ENCODE results near the gene PLCE1.

The PLCE1 gene

DNA sequence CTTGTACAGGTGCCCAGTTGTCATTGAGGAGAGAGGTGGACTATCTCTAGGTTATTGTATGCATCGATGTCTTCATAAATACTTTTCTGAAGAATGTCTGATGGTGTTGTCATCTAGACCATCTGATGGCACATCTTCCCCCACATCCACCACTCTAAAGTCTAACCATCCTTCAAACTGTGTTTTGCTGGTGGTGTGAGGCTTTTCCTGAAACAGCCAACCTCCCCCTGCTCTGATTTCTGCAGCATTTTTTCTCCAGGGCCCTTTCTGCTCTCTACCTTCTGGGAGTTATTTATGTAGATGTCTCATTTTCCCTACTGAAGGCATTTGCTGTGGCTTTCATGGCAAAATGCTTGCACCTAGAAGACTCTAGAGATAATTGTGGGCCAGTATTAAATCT, 1.5 kb downstream of the PLCE1 start:
- no peak for DNase-seq

DNA sequence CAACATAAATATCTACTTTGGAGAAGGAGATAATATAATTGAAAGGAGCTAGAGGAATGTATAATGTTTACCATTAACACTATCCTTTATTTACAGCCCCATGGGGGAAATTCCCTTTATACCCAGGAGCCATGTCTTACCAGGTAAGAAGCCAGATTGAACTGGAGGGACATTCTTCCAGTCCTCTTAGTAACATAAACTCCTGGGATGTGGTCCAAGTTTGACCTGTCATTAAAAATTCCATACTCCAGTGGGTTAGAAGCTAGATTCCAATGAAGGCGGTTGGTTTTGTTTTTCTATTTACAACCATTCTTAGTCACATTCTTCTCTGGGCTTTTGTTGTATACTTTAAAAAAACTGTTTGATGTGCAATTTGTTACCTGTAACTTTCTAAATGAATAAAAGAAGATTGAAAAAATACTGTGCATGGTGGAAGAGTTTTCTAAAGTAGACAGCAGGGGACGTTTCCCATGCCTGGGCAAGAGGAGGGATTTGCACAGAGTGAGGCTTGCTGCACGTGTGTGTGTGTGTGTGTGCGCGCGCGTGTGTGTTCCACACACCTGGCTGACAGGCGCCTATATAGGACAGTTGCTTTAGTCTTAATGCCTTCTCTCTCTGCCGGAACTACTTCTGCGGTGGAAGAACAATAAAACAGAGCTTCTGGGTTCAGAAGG, 2.0 kb downstream of the PLCE1 start:
- no peak for DNase-seq

DNA sequence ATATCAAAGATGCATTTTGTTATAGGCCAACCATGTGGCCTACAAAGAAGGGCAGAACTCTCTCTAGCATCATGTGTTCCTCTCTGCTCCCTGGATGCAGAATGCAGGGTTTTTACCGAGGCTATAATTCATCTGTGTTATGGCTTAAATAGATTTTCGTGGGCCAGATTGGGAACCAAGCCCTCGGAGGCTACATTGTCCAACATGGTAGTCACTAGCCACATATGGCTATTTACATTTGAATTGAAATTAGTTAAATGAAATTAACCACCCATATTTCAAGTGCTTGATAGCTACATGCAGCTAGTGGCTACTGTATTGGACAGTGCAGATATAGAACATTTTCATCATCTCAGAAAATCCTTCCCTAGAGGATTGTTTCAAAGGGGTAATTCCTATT, 2.8 kb downstream of the PLCE1 start:
- no peak for DNase-seq

DNA sequence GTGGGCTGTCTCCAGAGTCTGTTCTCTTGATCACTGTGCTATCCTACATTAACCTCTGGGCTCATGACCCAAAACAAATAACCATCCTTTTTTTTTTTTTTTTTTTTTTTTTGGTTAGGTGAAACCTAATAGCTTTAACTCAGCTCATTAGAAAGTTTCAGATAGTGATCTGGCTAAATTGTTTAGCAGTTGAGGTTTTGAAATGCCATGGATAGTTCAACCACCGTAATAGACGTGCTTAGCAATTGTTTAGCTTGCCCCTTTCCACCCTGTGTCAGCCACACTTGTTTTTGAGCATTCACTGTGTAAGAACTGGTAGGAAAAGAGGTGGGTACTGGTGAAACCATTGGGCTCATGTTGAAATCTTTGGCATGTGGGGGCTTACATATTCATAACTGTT, 3.8 kb downstream of the PLCE1 start:
- DNase-seq, result no peak

DNA sequence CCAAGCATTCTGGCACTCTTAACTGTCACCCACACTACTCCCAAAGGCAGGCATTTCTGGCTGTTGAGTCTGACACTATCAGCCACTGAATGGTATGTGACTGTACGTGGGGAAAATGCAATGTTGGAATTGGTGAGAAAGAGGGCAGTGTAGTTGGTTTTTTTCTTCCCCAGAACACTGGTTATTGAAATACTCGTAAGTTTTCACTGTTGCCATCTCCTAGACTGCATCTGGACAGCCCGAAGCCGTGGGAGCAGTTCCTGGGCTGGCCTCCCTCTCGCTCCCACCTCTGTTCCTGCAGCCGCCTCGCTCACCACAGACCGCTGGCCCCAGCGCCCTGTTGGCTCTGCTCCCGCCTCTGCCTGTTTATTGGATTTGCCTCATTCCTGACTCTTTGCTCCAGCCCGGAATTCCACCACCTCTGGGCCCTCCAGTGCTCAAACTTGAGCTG, 5.7 kb downstream of the PLCE1 start:
- no peak for DNase-seq

DNA sequence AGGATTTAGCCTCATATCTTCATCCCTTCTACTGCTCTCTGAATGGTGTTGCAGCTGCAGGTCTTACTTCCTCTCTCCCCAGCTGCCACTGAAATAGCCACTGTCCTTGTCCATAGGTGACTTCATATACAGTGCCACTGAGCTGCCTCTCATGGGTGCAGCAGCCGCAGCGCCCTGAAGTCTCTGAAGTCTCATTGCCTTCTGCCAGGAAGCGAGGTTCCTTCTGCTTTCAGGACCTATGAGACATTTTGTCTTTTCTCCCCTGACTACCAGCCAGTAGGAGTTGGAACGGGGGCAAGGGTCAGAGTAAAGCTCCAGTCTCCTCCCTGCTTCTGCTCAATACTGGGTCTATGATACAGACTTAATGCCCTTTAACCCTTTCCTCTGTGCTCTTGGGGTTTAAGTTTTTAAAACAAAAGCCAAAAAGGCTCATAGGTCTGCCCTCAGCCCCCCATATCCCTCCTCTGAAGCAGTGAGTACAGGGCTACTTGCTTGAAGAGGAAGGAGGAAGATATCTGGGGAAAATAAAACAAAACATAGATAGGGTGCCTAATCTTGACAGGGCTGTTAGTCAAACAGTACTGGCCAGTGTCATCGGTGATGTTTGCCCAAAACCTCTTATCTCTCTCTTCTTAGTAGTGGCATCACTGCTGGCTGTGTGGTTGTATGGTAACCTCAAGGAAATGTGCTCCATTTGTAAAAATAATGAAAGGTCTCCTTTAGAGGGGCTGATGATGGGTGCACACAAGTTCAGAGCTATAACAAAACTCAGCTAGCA, 7.1 kb downstream of the PLCE1 start:
- no peak for DNase-seq

DNA sequence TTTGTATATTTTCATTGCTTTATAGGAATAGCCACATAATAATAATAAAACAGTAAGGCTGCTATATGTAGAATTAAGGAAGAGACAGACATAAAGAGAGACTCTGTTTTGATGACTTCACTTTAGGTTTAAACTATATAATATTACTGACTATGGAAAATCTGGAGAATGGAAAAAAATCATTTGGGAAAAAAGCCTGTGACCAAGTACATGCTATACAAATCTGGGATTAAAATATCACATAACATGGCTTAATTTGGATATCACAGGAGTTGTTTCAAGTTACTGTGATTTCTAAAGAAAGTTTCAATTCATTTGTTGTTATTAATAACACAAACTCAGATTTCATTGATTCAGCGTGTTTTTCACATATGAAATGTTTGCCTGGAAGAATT, 7.7 kb downstream of the PLCE1 start:
- DNase-seq, result no peak

DNA sequence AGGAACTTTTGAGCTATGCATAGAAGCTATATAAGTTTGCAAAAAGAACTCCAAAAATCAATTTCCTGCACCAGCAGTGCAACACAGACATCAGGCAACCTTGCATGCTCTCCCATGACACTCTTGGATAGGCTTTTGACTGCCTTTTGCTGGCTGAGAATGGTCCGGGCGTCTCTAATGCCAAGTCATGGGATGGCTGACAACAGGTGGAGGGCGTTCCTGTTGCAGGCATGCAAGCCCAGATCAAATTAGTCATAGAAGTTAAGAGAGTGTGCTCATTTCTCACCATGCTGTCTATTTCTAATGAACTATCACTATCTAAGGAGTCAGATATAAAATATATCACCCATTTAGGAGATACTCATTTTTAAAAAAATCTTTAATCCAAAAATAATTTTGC, 8.4 kb downstream of the PLCE1 start:
- DNase-seq, result no peak

DNA sequence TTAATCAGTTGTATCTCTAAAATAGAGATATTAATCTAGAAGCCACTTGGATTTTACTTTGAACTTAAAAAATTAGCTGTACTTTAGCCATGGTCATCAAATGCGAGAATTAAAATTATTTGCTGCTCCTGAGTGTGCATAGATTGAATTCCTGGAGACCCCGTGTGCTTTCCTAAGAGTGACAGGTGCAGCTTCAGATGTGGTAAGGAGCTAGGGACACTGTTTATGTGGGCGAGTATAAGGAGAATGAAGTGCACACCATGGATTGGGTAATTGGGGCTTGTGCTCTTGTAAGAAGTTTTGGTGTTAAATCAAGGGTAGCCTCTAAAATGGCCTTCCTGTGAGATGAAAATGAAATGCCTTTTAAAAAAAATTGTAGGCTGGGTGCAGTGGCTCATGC, 9.8 kb downstream of the PLCE1 start:
- no peak for DNase-seq

DNA sequence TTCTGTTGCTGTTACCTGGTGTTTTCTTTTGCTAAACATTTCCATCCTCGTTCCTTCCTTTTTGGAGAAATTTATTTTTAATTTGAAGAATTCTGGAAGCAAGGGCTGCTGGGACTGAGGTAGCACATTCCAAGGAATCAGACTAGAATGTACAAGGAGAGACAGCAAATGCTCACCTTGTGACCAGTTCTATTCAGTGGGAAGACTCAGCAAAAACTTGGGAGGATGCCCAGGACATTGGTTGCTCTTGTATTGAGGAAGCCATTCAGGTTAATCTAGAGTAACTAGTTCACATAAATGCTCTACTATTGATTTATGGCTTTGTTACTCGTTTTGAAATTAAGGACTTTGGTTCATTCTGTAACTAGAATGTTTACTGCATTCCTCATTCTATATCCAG, 11.3 kb downstream of the PLCE1 start:
- no peak for DNase-seq

DNA sequence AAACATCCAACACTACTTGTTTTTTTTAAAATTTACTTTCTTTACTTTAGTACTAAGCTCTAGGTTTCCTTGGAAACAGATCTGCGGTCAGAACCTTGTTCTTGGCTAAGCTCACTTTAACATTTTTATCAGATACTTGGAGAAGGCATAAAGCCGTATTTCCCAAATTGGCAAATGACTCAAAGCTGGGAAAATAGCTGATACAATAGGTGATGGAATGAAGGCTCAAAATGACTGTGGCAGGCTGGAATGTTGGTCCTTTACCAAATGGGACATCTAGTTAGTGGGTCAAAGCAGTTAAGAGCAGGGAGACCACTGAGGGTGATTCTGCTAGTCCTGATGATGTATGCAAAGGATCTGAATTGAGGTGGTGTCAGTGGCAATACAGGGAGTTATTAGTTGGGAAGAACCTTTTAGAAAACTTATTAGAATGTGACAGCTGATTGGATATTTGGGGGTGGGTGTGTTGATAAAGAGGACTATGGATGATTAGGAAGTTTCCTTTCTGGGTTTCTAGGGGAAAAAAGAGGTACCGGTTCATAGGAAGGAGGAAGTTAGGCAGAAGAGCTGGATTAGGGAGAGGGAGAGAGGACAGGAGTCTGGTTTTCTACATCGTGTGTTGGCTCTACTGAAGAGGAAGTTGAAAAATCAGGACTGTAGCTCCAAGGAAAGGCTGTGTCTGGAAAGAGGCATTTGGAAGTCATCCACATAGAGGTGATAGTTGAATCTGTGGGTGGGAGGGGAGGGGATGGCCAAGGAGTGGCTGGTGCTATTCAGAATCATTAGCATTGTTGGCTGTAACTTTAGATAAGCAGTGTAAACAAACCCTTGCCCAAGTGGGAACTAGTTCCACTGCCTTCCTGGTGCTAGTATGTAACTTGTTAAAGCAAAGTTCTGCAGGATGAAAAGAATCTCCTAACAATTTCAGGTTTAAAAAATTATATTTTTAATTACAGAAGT, 13.1 kb downstream of the PLCE1 start:
- DNase-seq, result no peak

DNA sequence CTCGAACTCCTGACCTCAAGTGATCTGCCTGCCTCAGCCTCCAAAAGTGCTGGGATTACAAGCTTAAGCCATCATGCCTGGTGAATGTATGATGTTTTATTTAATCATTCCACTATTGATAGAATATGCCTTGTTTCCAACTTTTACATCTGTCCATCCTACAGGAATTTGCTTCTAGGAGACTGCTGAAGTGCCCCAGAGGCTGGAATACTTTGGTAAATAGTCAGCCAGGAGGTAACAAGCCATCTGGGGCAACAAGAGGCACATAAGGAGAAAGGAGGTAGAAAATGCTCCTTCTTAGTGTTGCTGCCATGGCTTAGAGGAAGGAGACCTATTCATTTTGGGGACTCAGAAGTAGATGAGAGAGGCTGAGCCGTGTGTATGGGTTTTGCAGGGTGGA, 14.8 kb downstream of the PLCE1 start:
- no peak for DNase-seq

DNA sequence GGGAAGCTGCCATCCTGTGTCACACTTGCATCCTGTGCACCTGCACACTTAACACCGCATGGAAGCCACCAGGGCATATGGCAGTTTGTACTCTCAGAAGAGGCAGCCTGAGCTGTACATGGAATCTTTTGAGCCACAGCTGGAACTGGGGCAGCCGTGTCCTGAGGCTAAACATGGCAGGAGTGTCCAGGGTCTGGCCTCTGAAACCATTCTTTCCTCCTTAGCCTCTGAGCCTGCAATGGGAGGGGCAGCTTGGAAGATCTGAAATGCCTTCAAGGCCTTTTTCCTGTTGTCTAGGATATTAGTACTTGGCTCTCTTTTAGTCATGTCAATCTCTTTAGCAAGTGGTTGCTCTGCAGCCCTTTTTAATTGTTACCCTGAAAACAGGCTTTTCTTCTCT, 16.4 kb downstream of the PLCE1 start:
- no peak for DNase-seq

DNA sequence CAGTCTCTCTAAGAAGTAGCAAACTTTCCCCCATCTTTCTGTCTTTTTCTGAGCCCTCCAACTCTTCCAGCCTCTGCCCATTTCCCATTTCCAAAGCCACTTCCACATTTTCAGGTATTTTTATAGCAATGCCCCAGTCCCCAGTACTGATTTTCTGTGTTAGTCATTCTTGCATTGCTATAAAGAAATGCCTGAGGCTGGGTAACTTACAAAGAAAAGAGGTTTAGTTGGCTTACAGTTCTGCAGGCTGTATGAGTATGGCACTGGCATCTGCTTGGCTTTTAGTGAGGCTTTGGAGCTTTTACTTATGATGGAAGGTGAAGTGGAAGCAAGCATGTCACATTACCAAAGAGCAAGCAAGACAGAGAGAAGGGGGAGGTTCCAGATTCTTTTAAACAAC, 17.2 kb downstream of the PLCE1 start:
- no peak for DNase-seq

DNA sequence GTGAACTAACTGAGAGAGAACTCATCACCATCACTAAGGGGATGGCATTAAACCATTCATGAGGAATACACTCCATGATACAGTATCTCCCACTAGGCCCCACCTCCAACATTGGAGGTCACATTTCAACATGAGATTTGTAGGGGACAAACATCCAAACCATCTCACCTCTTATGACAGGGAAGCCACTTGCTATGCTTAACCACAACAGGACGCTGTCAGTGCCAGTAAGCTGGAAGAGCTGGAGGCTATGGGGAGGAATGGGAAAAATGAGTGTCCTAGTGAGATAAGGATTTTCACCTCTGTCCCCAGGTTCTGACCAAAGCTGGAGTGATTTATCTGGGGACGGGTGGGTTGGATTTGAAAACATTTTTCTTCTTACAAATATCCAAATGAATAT, 17.6 kb downstream of the PLCE1 start:
- DNase-seq, result no peak

DNA sequence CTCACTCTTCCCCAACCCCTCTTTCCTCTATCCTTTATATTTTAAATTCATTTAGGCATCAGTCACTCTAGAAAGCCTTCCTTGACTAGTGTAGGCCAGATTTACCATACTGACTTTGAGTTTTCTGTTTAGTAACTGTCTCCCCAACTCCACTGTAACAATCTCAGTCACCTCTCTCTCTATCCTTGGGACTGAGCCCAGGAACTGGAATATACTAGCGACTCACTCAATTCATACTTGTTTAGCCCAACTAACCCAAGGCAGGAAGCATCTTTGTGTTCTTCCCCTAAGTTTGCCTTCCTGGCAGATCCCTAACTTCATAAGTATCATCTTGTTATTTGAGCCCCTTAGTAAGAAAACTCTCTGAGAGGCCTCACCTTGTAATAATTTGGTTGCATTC, 19.1 kb downstream of the PLCE1 start:
- no peak for DNase-seq

DNA sequence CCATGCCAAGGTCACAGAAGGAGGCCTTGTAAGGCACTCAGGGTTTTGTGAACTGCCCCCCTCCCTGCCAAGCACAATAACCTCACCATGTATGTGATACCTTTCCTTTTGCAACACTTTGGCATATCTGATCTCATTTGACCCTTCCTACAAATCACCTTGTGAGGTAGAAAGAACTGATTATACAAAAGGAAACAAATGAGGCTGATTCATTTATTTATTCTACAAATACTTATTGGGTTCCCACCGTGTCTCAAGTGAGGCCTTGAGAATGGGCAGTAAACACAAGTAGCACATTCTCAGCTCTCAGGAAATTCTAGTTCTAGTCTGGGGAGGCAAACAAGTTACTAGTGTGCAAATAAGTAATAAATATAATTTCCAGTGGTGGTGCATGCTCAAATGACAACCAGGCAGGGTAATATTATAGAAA, 19.6 kb downstream of the PLCE1 start:
- no peak for DNase-seq

DNA sequence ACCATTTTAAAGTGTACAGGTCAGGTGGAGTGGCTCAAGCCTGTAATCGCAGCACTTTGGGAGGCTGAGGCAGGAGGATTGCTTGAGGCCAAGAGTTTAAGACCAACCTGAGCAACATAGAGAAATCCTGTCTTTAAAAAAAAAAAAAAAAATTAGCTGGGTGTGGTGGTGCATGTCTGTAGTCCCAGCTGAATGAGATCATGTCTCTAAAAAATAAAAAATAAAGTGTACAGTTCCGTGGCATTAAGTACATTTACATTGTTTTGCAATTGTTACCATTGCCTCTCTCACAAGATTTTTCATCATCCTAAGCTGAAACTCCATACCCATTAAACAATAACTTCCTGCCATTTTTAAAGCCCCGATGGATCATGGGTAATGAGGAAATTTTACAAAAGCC, 20.6 kb downstream of the PLCE1 start:
- no peak for DNase-seq

DNA sequence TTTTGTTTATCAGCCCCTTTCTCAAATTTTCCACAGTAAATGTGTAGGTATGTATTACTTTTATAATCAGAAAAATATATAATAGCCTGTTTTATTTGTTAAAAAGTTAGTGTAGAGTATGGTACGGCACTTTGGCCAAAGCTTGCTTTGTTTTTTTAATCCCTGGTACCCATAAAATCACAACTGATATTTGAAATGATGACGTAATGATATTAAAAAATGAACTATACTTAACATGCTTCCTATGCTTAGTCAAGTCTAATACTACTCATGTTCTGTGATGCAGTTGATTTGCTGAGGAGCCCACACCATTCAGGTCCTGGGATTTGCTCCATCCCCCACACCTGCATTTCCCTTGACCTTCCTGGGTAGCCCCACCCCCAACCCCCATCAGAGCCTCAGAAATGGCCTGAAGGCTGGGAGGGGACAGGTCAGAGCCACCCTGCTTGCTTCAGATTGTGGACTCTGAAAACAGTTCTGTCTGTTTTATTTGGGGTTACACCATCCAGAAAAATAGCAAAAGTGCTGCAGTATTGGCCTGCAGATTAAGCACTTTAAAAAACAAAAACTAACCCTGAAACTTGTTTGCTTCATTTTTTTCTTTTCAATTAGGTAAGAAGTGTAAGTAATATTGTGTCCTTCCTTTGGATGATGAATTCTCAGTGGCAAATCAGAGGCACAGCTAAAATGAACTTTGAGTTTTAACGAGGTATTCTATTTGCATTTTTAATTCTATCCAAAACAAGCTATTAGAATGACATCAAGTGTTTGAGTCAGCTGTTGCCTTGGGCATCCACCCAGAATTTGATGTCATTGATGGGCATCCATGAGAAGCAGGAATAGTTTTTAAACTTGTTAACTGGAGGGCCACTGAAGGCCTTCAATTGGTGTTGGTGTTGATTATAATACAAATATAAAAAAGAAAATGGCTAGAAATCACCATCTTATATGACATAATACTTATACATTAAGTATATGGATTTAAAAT, 23.3 kb downstream of the PLCE1 start:
- DNase-seq, result no peak

DNA sequence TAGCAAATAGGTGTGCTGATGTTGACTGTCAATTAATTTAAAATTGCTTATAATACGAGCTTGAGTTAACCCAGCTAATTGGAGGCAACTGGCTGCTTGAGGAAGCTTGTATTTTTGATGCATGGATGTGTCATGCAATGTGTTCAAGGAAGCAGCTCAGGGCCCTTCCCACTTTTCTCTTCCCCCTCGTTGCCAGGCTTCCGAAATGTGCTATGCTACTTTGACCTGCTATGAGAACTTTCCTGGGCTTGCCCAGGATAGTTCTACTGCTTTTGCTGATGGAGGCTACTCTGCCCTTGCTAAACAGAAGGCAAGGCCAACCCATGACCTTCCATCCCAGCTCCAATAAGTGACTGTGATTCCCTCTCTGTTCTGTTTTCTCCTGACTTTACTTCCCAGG, 24.4 kb downstream of the PLCE1 start:
- no peak for DNase-seq

DNA sequence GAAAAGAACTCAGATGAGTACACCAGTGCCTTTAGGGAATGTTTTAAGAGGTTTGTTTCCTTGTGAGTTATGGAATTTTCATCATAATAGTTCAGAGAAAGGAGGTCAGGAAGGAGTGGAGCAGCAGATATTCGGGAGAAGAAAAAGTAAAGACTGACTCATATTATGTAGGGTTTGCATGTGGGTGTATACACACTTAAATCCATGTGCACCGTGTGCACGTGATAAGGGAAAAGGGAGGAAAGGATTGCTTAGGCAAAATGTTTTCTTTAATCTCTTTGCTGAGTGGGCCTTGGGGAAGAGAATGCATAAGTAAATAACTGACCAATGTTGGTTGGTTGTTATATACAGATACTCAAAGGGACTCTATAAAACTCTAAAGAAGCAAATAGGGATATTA, 30.2 kb downstream of the PLCE1 start:
- DNase-seq, result no peak

DNA sequence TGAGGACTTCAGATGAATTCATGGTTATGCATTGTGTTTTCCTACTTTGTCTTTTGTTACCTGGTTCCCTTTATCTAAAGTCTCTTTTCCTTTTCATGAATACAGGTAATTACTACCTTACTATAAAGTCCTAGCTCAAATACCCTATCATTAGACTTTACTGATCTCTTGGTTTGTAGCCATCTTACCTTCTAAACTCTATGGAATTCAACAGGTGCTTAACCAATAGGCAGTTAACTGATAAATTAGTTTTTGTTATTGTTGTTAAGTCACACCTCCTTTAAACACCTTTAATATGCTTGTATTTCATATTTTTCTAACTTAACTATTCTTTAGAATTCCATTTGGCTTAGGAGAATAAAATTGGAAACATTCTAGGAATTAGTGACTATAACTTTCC, 30.7 kb downstream of the PLCE1 start:
- DNase-seq, result no peak
